IPS-18c (cell line): ENCODE results near the gene ELOA.

Source experiments
- H3K4me3 ChIP-seq: 2 replicates; pipeline ENCODE4 v1.7.0; 2013; ENCODE audit warnings: low read depth, mild to moderate bottlenecking, low read length, moderate library complexity; ENCODE audit not compliant: insufficient read depth
- H3K9me3 ChIP-seq: one replicate; pipeline ENCODE4 v1.6.1; 2013; ENCODE audit warnings: mild to moderate bottlenecking, low read length, moderate library complexity; ENCODE audit not compliant: control insufficient read depth, insufficient read depth

The ELOA gene

GRCh38 chr1:23805025-23805424 is 61.8 kb downstream of the ELOA start:
- H3K9me3 ChIP-seq = no peaks in the 10 kb centered on the region
- H3K4me3 ChIP-seq = no peak overlapping the region

- no peaks in the 10 kb centered on the region for H3K9me3 ChIP-seq
- H3K4me3 ChIP-seq = no peak overlapping the region
These were observed 63.0 kb downstream of the ELOA start for GRCh38 chr1:23806280-23806679.

GRCh38 chr1:23807453-23807852 is 64.2 kb downstream of the ELOA start:
- Histone ChIP-seq H3K9me3 (no peaks in the 10 kb centered on the region), H3K4me3 (no peak overlapping the region)

- H3K4me3 ChIP-seq = no peak overlapping the region
- H3K9me3 ChIP-seq = no peaks in the 10 kb centered on the region
These were observed 66.5 kb downstream of the ELOA start for GRCh38 chr1:23809751-23810171.

- H3K9me3 ChIP-seq = no peaks in the 10 kb centered on the region
- no peak overlapping the region for H3K4me3 ChIP-seq
These were observed 67.7 kb downstream of the ELOA start for GRCh38 chr1:23810818-23811540.
